HG03354 (cell line): ENCODE results near the gene BIRC3.
"Not testable (repeated sequence)": the region's sequence is repeated elsewhere in the genome, so short reads cannot be mapped to it uniquely, and the experiment has no call there.

Experiments used
- ATAC-seq: cut with Tn5 transposase; IDR thresholded peaks from one replicate; pipeline ENCODE4 v1.9.1; 2021; ENCODE audit warnings: mild to moderate bottlenecking; ENCODE audit not compliant: unreplicated experiment, poor library complexity, severe bottlenecking

The BIRC3 gene

GRCh38 chr11:102320679-102321078, 3.4 kb downstream of the BIRC3 start:
- no peak for ATAC-seq

- no peak for ATAC-seq
Observed at GRCh38 chr11:102322560-102322959, 5.3 kb downstream of the BIRC3 start.

GRCh38 chr11:102323542-102324251, 6.4 kb downstream of the BIRC3 start:
- no peak for ATAC-seq

GRCh38 chr11:102325088-102325487, 7.8 kb downstream of the BIRC3 start:
- no peak for ATAC-seq

- no peak for ATAC-seq
Observed at GRCh38 chr11:102328748-102329147, 11.5 kb downstream of the BIRC3 start.

GRCh38 chr11:102330231-102330630, 12.9 kb downstream of the BIRC3 start:
- no peak for ATAC-seq

- no peak for ATAC-seq
Observed at GRCh38 chr11:102331341-102331740, 14.1 kb downstream of the BIRC3 start.

- ATAC-seq, result no peak
Observed at GRCh38 chr11:102332611-102332994, 15.3 kb downstream of the BIRC3 start.

- ATAC-seq, result no peak
Observed at GRCh38 chr11:102338479-102339010, 21.3 kb downstream of the BIRC3 start.

- not testable (repeated sequence) for ATAC-seq
Observed at GRCh38 chr11:102341311-102341710, 24.0 kb downstream of the BIRC3 start.

- peak; percentile 55 for ATAC-seq
Observed at GRCh38 chr11:102341844-102342318, 24.6 kb downstream of the BIRC3 start.

- no peak for ATAC-seq
Observed at GRCh38 chr11:102343809-102344208, 26.5 kb downstream of the BIRC3 start.

GRCh38 chr11:102345904-102346303, 28.6 kb downstream of the BIRC3 start:
- no peak for ATAC-seq

GRCh38 chr11:102346456-102346747, 29.1 kb downstream of the BIRC3 start:
- no peak for ATAC-seq

- peak; percentile 91 for ATAC-seq
Observed at GRCh38 chr11:102346748-102347461, 29.6 kb downstream of the BIRC3 start, which contains the start of gene BIRC2. TSS of gene BIRC2 (plus strand) at chr11:102347214. CDS start at chr11:102349855, 2,641 bp downstream.

GRCh38 chr11:102347462-102348370, 30.4 kb downstream of the BIRC3 start:
- peak; percentile 27 for ATAC-seq

- no peak for ATAC-seq
Observed at GRCh38 chr11:102357116-102357515, 39.8 kb downstream of the BIRC3 start.

GRCh38 chr11:102359372-102359771, 42.1 kb downstream of the BIRC3 start:
- no peak for ATAC-seq

GRCh38 chr11:102360681-102361080, 43.4 kb downstream of the BIRC3 start:
- no peak for ATAC-seq
